ENCODE measurements around the gene MACROD2.
"Not testable (repeated sequence)": the region's sequence is repeated elsewhere in the genome, so short reads cannot be mapped to it uniquely, and the experiment has no call there.

MACROD2 gene

GRCh38 chr20:14193885-14194284 is 198.6 kb downstream of the MACROD2 start:
- no peak for DNase-seq

- no peak for DNase-seq
Measured at GRCh38 chr20:14197097-14197496, 201.8 kb downstream of the MACROD2 start.

- DNase-seq: no peak
Measured at GRCh38 chr20:14198416-14198815, 203.1 kb downstream of the MACROD2 start.

- no peak for DNase-seq
Measured at GRCh38 chr20:14199111-14199510, 203.8 kb downstream of the MACROD2 start.

- no peak for DNase-seq
Measured at GRCh38 chr20:14203657-14204056, 208.3 kb downstream of the MACROD2 start.

GRCh38 chr20:14207591-14207990 is 212.3 kb downstream of the MACROD2 start:
- no peak for DNase-seq

GRCh38 chr20:14208956-14209355 is 213.6 kb downstream of the MACROD2 start:
- DNase-seq: no peak

GRCh38 chr20:14210146-14210545 is 214.8 kb downstream of the MACROD2 start:
- DNase-seq: no peak

- DNase-seq: no peak
Measured at GRCh38 chr20:14214046-14214445, 218.7 kb downstream of the MACROD2 start.

GRCh38 chr20:14215880-14216279 is 220.6 kb downstream of the MACROD2 start:
- not testable (repeated sequence) for DNase-seq

GRCh38 chr20:14219801-14220461 is 224.6 kb downstream of the MACROD2 start:
- no peak for DNase-seq

GRCh38 chr20:14220986-14221385 is 225.7 kb downstream of the MACROD2 start:
- DNase-seq: no peak

GRCh38 chr20:14223806-14224205 is 228.5 kb downstream of the MACROD2 start:
- no peak for DNase-seq

GRCh38 chr20:14226051-14227049 is 231.0 kb downstream of the MACROD2 start:
- not testable (repeated sequence) for DNase-seq

- no peak for DNase-seq
Measured at GRCh38 chr20:14232650-14233049, 237.3 kb downstream of the MACROD2 start.

- DNase-seq: no peak
Measured at GRCh38 chr20:14234666-14235295, 239.5 kb downstream of the MACROD2 start.

- DNase-seq: no peak
Measured at GRCh38 chr20:14235355-14235754, 240.0 kb downstream of the MACROD2 start.

GRCh38 chr20:14245368-14245970 is 250.2 kb downstream of the MACROD2 start:
- DNase-seq: no peak

GRCh38 chr20:14259689-14260088 is 264.4 kb downstream of the MACROD2 start:
- no peak for DNase-seq

GRCh38 chr20:14260367-14260766 is 265.1 kb downstream of the MACROD2 start:
- no peak for DNase-seq

- DNase-seq: no peak
Measured at GRCh38 chr20:14264869-14265268, 269.6 kb downstream of the MACROD2 start.

- DNase-seq: no peak
Measured at GRCh38 chr20:14266246-14266645, 270.9 kb downstream of the MACROD2 start.

- not testable (repeated sequence) for DNase-seq
Measured at GRCh38 chr20:14270751-14271150, 275.4 kb downstream of the MACROD2 start.
